Activated CD4-positive, alpha-beta T cell treated with anti-CD3 and anti-CD28 coated beads for 24 hours (primary cell): ENCODE results near the gene KANSL1.
"Not testable (repeated sequence)": the region's sequence is repeated elsewhere in the genome, so short reads cannot be mapped to it uniquely, and the experiment has no call there.

Experiments used
- DNase-seq, 2 donors: peaks; one replicate each; pipeline ENCODE4 v3.0.0-alpha.2; 2020; ENCODE audit warnings: low read depth in 2 of 2

The KANSL1 gene

GRCh38 chr17:46193151-46193625 lies at the start of gene KANSL1:
Gene KANSL1 (minus strand): TSS chr17:46193429. CDS start chr17:46172143, 21,286 bp downstream.
- peak; percentile 70 to 73 for DNase-seq

GRCh38 chr17:46231359-46231758 lies 38.1 kb upstream of the KANSL1 start:
- not testable (repeated sequence) for DNase-seq

GRCh38 chr17:46225274-46225794 lies 32.1 kb upstream of the KANSL1 start:
- DNase-seq: peak; percentile 83 to 94

- DNase-seq: not testable (repeated sequence)
Observed at GRCh38 chr17:46224864-46225263, 31.6 kb upstream of the KANSL1 start.

- not testable (repeated sequence) for DNase-seq
Observed at GRCh38 chr17:46223041-46223440, 29.8 kb upstream of the KANSL1 start.

GRCh38 chr17:46216682-46217081 lies 23.5 kb upstream of the KANSL1 start:
- no peak for DNase-seq

- peak in 1 of 2 donors; percentile 38 for DNase-seq
Observed at GRCh38 chr17:46212634-46213435, 19.6 kb upstream of the KANSL1 start.

- DNase-seq: no peak
Observed at GRCh38 chr17:46208997-46209396, 15.8 kb upstream of the KANSL1 start.

GRCh38 chr17:46205975-46206374 lies 12.7 kb upstream of the KANSL1 start:
- DNase-seq: no peak

- no peak for DNase-seq
Observed at GRCh38 chr17:46202424-46202823, 9.2 kb upstream of the KANSL1 start.

- DNase-seq: no peak
Observed at GRCh38 chr17:46201491-46201890, 8.3 kb upstream of the KANSL1 start.

- no peak for DNase-seq
Observed at GRCh38 chr17:46200197-46200596, 7.0 kb upstream of the KANSL1 start.

- DNase-seq: no peak
Observed at GRCh38 chr17:46199379-46199778, 6.2 kb upstream of the KANSL1 start.

GRCh38 chr17:46198233-46198632 lies 5.0 kb upstream of the KANSL1 start:
- DNase-seq: no peak

GRCh38 chr17:46197530-46197929 lies 4.3 kb upstream of the KANSL1 start:
- DNase-seq: no peak

- no peak for DNase-seq
Observed at GRCh38 chr17:46195939-46196716, 2.9 kb upstream of the KANSL1 start.

GRCh38 chr17:46195217-46195855 lies 2.1 kb upstream of the KANSL1 start:
- no peak for DNase-seq

GRCh38 chr17:46194393-46195216 lies 1.4 kb upstream of the KANSL1 start:
- peak in 1 of 2 donors; percentile 39 for DNase-seq

- peak; percentile 78 to 92 for DNase-seq
Observed at GRCh38 chr17:46193626-46194392, 580 bp upstream of the KANSL1 start.

- peak; percentile 19 to 39 for DNase-seq
Observed at GRCh38 chr17:46192439-46193150, 634 bp downstream of the KANSL1 start.
